Astrocyte of the spinal cord (primary cell): ENCODE results near the gene TH.

Source experiments
- DNase-seq: peaks from one replicate; pipeline ENCODE4 v3.0.0; 2011; ENCODE audit warnings: low read depth, low spot score
- H3K4me3 ChIP-seq: 2 replicates; pipeline ENCODE4 v1.5.1; 2011; ENCODE audit warnings: low read depth, mild to moderate bottlenecking, low read length, moderate library complexity
- in situ Hi-C: cut with HindIII; loops from 2 replicates; pipeline ENCODE4 v1.10.0; 2017; ENCODE audit warnings: low sequenced_read_pairs
- TF ChIP-seq, protein P1 (sequence below): IDR thresholded peaks from 2 replicates; pipeline ENCODE4 v1.5.1; 2012; ENCODE audit warnings: low read depth, mild to moderate bottlenecking, low read length, inconsistent platforms

Gene TH

DNA sequence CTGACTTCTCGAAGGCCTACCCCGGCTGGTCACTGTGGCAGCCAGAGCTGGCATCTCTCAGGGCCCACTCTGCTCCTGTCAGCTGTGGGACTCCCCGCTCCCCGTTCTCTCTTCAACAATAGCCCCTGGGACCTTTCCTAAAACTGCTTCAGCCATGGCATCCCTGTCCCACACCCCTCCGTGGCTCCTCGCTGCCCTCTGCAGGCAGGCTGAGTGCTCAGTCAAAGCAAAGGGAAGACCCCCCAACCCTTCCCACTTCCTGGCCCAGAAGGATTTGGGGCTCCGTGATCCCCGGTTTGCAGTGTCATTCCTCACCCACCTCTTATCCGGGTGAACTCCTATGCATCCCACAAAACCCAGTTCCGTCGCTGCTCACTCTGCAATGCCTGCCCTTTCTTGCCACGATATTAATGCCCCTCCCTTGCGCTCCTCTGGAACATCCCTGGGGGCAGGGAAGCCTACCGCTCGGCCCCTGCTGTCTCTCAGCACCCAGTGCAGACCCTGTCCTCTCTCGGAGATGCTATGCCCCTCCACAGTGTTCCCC is 1.6 kb upstream of the TH start:
- in situ Hi-C loops, result no loop called here
- TF ChIP-seq, protein P1, sequence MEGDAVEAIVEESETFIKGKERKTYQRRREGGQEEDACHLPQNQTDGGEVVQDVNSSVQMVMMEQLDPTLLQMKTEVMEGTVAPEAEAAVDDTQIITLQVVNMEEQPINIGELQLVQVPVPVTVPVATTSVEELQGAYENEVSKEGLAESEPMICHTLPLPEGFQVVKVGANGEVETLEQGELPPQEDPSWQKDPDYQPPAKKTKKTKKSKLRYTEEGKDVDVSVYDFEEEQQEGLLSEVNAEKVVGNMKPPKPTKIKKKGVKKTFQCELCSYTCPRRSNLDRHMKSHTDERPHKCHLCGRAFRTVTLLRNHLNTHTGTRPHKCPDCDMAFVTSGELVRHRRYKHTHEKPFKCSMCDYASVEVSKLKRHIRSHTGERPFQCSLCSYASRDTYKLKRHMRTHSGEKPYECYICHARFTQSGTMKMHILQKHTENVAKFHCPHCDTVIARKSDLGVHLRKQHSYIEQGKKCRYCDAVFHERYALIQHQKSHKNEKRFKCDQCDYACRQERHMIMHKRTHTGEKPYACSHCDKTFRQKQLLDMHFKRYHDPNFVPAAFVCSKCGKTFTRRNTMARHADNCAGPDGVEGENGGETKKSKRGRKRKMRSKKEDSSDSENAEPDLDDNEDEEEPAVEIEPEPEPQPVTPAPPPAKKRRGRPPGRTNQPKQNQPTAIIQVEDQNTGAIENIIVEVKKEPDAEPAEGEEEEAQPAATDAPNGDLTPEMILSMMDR, result peak; percentile 61
- no peak for DNase-seq
- H3K4me3 ChIP-seq, result no peak overlapping the region

GRCh38 chr11:2172676-2173075 is 1.1 kb upstream of the TH start:
- no peak overlapping the region for H3K4me3 ChIP-seq
- no peak for DNase-seq
- TF ChIP-seq, protein P1, result no peak
- in situ Hi-C loops, result no loop called here

- TF ChIP-seq, protein P1, result no peak
- no peak for DNase-seq
- in situ Hi-C loops, result no loop called here
- no peak overlapping the region for H3K4me3 ChIP-seq
These were observed 1.7 kb downstream of the TH start for GRCh38 chr11:2169626-2170570.

GRCh38 chr11:2169005-2169378 is 2.6 kb downstream of the TH start:
- in situ Hi-C loops, result no loop called here
- DNase-seq, result no peak
- TF ChIP-seq, protein P1, result no peak
- H3K4me3 ChIP-seq, result no peak overlapping the region

DNA sequence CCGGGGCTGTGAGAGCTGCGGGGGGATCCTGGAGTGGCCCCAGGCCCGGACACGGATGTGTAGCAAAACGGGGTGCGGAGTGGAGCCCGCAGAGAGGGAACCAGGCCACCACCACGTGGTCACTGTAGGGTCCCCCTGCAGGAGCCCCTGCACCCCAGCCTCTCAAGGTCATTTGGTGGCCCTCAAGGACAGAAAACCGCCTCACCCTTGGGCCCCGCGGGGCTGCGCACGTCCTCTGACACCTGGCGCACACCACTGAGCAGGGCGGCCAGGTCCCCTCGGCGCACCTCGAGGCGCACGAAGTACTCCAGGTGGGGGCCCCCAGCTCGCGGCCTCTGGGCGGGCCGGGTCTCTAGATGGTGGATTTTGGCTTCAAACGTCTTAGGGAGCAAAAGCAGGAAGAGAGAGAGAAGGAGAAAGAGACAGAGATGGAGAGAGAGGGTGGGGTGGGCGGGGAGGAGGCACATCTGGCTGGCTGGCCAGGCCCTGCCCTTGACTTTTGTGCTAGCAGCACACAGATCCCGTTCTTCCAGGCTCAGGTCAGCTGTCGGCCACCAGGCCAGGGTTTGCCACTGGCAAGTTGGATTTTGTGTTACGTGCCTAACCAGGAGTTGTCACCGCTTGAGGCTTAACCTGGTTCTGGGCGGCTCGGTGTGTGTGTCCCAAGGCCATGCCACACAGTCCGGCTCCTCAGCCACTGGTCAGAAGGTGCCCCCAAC is 3.2 kb downstream of the TH start:
- TF ChIP-seq, protein P1, result no peak
- in situ Hi-C loops, result no loop called here
- H3K4me3 ChIP-seq, result no peak overlapping the region
- DNase-seq, result no peak

DNA sequence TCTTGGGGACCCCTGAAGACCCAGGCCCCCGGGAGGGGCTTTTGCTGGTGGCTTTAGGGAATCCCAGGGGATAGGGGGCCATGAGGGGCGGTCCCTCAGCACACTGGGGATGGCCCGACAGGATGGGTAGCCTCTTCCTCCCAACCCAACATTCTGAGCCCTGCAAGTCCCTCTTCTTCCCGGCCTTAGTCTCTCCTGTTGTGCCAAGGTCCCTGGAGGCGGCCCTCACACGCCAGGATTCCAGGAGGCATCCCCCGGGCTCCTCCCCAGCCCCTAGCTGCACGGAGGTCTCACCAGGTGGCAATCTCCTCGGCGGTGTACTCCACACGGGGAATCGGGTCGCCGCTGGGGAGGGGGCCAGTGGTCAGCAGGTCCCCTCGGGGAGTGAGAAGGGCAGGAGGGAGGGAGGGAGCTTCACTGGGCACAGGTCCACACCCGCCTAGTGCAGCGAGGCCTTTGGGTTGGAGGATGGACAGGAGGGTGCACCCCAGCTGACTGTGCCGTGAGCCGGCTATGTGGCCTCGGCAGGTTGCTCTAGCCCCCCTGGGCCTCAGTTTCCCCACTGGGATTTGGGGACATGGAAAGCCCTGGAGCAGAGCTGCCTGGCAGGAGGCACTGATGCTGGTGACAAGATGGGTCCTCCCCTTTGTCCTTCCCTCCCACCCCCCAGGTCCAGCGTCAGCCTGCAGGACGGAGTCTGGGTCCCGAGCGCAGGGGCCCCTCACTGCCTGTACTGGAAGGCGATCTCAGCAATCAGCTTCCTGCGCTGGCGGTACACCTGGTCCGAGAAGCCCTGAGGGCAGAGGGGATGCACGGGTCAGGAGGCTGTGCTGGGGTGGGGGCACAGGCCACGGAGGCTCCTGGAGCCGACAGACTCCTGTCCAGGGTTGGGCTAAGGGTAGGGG is 4.2 kb downstream of the TH start:
- no peak overlapping the region for H3K4me3 ChIP-seq
- DNase-seq, result no peak
- TF ChIP-seq, protein P1, result no peak
- in situ Hi-C loops, result no loop called here
